Neural progenitor cell (in vitro differentiated cells): Measurements from ENCODE around the gene TASOR2.

Source experiments
- EZH2 ChIP-seq: fragments of 200-600 bp; sonication (generic); IDR thresholded peaks from 2 replicates; pipeline ENCODE4 v1.6.1; 2017; ENCODE audit warnings: antibody characterized with exemption, mild to moderate bottlenecking, moderate library complexity
- EZH2phosphoT487 ChIP-seq: fragments of 200-600 bp; sonication (generic); IDR thresholded peaks from 2 replicates; pipeline ENCODE4 v1.6.1; 2017; ENCODE audit warnings: antibody characterized with exemption
- TF ChIP-seq, protein P1 (sequence below): fragments of 200-600 bp; sonication (generic); IDR thresholded peaks from 2 replicates; pipeline ENCODE4 v1.5.1; 2017; ENCODE audit warnings: antibody characterized with exemption, mild to moderate bottlenecking

DNA sequence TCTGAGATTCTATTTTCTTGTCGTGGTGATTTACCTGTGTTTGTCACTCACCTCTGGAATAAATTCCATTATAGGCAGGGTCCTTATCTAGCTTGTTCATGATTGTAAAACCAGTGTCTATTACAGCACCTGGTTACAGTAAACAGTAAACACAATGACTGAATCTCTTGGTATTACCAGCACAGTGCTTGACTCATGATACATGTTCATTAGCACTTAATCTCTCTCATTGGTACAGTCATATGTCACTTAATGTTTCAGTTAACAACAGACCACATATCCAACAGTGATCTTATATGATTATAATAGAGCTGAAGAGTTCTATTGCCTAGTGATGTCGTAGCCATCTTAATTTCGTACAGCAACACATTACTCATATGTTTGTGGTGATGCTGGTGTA is 1.6 kb upstream of the TASOR2 start:
- TF ChIP-seq, protein P1, sequence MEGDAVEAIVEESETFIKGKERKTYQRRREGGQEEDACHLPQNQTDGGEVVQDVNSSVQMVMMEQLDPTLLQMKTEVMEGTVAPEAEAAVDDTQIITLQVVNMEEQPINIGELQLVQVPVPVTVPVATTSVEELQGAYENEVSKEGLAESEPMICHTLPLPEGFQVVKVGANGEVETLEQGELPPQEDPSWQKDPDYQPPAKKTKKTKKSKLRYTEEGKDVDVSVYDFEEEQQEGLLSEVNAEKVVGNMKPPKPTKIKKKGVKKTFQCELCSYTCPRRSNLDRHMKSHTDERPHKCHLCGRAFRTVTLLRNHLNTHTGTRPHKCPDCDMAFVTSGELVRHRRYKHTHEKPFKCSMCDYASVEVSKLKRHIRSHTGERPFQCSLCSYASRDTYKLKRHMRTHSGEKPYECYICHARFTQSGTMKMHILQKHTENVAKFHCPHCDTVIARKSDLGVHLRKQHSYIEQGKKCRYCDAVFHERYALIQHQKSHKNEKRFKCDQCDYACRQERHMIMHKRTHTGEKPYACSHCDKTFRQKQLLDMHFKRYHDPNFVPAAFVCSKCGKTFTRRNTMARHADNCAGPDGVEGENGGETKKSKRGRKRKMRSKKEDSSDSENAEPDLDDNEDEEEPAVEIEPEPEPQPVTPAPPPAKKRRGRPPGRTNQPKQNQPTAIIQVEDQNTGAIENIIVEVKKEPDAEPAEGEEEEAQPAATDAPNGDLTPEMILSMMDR: no peak
- TF ChIP-seq EZH2phosphoT487: no peak
- no peak for TF ChIP-seq EZH2
